SKM-1 treated with dmso at 0.1 percent for 144 hours (cell line): Measurements from ENCODE around the gene TGIF1.
"Not testable (repeated sequence)": the region's sequence is repeated elsewhere in the genome, so short reads cannot be mapped to it uniquely, and the experiment has no call there.

Source experiments
- DNase-seq: peaks from one replicate; lab custom pipeline; 2025; ENCODE audit not compliant: unreplicated experiment; lab: John Stamatoyannopoulos, UW

The TGIF1 gene

GRCh38 chr18:3450012-3450798, at the start of gene TGIF1:
Gene TGIF1 (plus strand): TSS chr18:3450172. CDS start chr18:3450490, 318 bp downstream.
- DNase-seq: no peak

GRCh38 chr18:3400567-3401296, 49.2 kb upstream of the TGIF1 start:
- DNase-seq: peak; percentile 9

- no peak for DNase-seq
Measured at GRCh38 chr18:3401669-3402620, 48.0 kb upstream of the TGIF1 start.

- DNase-seq: no peak
Measured at GRCh38 chr18:3402982-3403451, 47.0 kb upstream of the TGIF1 start.

- peak; percentile 88 for DNase-seq
Measured at GRCh38 chr18:3405713-3406112, 44.3 kb upstream of the TGIF1 start.

- no peak for DNase-seq
Measured at GRCh38 chr18:3408107-3408506, 41.9 kb upstream of the TGIF1 start.

- no peak for DNase-seq
Measured at GRCh38 chr18:3409811-3410210, 40.2 kb upstream of the TGIF1 start.

GRCh38 chr18:3410273-3410672, 39.7 kb upstream of the TGIF1 start:
- DNase-seq: no peak

GRCh38 chr18:3410876-3411275, 39.1 kb upstream of the TGIF1 start:
- not testable (repeated sequence) for DNase-seq

GRCh38 chr18:3411327-3411726, 38.6 kb upstream of the TGIF1 start:
- DNase-seq: no peak

GRCh38 chr18:3411854-3412268, 38.1 kb upstream of the TGIF1 start:
- no peak for DNase-seq

- not testable (repeated sequence) for DNase-seq
Measured at GRCh38 chr18:3412528-3412927, 37.4 kb upstream of the TGIF1 start.

GRCh38 chr18:3415110-3415509, 34.9 kb upstream of the TGIF1 start:
- DNase-seq: no peak

- no peak for DNase-seq
Measured at GRCh38 chr18:3418083-3418482, 31.9 kb upstream of the TGIF1 start.

- DNase-seq: no peak
Measured at GRCh38 chr18:3420919-3421279, 29.1 kb upstream of the TGIF1 start.

- no peak for DNase-seq
Measured at GRCh38 chr18:3422905-3423304, 27.1 kb upstream of the TGIF1 start.

GRCh38 chr18:3424280-3424890, 25.6 kb upstream of the TGIF1 start:
- DNase-seq: peak; percentile 73

GRCh38 chr18:3425030-3425429, 24.9 kb upstream of the TGIF1 start:
- no peak for DNase-seq

- no peak for DNase-seq
Measured at GRCh38 chr18:3425446-3425845, 24.5 kb upstream of the TGIF1 start.

- DNase-seq: no peak
Measured at GRCh38 chr18:3426074-3426473, 23.9 kb upstream of the TGIF1 start.

GRCh38 chr18:3427944-3428343, 22.0 kb upstream of the TGIF1 start:
- peak; percentile 28 for DNase-seq
